Fibroblast of pulmonary artery (primary cell): Measurements from ENCODE around the gene ZNF213.
A peak's percentile ranks its signal among the peaks of the same experiment; 100 is the strongest.
"Not testable (repeated sequence)": the region's sequence is repeated elsewhere in the genome, so short reads cannot be mapped to it uniquely, and the experiment has no call there.

Experiments used
- DNase-seq: peaks from one replicate; pipeline ENCODE4 v3.0.0-alpha.2; 2010; ENCODE audit warnings: low read depth
- H3K4me3 ChIP-seq: replicated peaks from 2 replicates; pipeline ENCODE4 v1.5.1; 2011; ENCODE audit warnings: low read depth, mild to moderate bottlenecking, control low read depth, low read length, moderate library complexity
- CTCF ChIP-seq: IDR thresholded peaks from 2 replicates; pipeline ENCODE4 v1.5.1; 2011; ENCODE audit warnings: mild to moderate bottlenecking, control low read depth, low read length, inconsistent platforms; ENCODE audit errors: missing control alignments

ZNF213 gene

GRCh38 chr16:3133844-3134243, 985 bp upstream of the ZNF213 start:
- TF ChIP-seq CTCF, result no peak
- no peak for DNase-seq
- peak overlapping the region; percentile 88 for H3K4me3 ChIP-seq

GRCh38 chr16:3135126-3135715, 392 bp downstream of the ZNF213 start:
- H3K4me3 ChIP-seq, result peak overlapping the region; percentile 85
- TF ChIP-seq CTCF, result no peak
- no peak for DNase-seq

DNA sequence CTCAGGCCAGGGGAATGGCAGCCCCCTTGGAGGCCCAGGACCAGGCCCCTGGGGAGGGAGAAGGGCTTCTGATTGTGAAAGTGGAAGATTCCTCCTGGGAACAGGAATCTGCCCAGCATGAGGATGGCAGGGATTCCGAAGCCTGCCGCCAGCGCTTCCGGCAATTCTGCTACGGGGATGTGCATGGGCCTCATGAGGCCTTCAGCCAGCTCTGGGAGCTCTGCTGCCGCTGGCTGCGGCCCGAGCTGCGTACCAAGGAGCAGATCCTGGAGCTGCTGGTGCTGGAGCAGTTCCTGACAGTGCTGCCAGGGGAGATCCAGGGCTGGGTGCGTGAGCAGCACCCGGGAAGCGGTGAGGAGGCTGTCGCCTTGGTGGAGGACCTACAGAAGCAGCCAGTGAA, 2.4 kb downstream of the ZNF213 start:
- DNase-seq, result no peak
- H3K4me3 ChIP-seq, result no peak overlapping the region
- TF ChIP-seq CTCF, result no peak

- TF ChIP-seq CTCF, result no peak
- H3K4me3 ChIP-seq, result no peak overlapping the region
- no peak for DNase-seq
Observed at GRCh38 chr16:3138342-3138741, 3.5 kb downstream of the ZNF213 start.

GRCh38 chr16:3138823-3139426, 4.1 kb downstream of the ZNF213 start:
- no peak for TF ChIP-seq CTCF
- H3K4me3 ChIP-seq, result no peak overlapping the region

GRCh38 chr16:3139561-3139960, 4.7 kb downstream of the ZNF213 start:
- DNase-seq, H3K4me3 ChIP-seq: not testable (repeated sequence)

More at GRCh38 chr16:3138823-3139426, 4.1 kb downstream of the ZNF213 start:
- no peak for DNase-seq

DNA sequence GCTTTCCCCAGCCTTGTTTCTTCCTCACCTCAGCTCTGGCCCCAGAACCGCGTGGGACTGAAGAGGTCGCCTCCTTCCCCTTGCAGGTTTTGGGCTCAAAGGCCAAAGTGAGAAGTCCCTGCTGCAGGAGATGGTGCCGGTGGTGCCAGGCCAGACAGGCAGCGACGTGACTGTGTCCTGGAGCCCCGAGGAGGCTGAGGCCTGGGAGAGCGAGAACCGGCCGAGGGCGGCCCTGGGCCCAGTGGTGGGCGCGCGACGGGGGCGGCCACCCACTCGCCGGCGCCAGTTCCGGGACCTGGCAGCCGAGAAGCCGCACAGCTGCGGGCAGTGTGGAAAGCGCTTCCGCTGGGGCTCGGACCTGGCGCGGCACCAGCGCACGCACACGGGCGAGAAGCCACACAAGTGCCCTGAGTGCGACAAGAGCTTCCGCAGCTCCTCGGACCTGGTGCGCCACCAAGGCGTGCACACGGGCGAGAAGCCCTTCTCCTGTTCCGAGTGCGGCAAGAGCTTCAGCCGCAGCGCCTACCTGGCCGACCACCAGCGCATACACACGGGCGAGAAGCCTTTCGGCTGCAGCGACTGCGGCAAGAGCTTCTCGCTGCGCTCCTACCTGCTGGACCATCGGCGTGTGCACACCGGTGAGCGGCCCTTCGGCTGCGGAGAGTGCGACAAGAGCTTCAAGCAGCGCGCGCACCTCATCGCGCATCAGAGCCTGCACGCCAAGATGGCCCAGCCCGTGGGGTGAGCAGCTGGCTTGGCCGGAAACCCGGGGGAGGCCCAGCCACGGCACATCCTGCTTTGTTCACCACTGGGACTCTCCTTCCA, 6.0 kb downstream of the ZNF213 start:
- H3K4me3 ChIP-seq, result no peak overlapping the region
- no peak for TF ChIP-seq CTCF
- DNase-seq, result no peak
